H1 (cell line): ENCODE measurements around the gene MFSD6L. TPM values are rescaled to one million over a fixed set of nuclear protein-coding genes. Genes with fewer than 3 reads are reported as not detected.

Experiments
- CTCF ChIA-PET: fragments of 300-600 bp; sonication (Branson Sonifier 250); formaldehyde crosslinking; loops from one replicate; lab custom pipeline; 2021; ENCODE audit not compliant: partially characterized antibody; lab: Charles Lee
- POLR2A ChIA-PET: fragments of 300-600 bp; sonication (Branson Sonifier 250); formaldehyde crosslinking; loops from one replicate; lab custom pipeline; 2021; ENCODE audit warnings: inconsistent platforms; ENCODE audit not compliant: partially characterized antibody; lab: Charles Lee
- DNase-seq, 2 experiments: peaks; one replicate each; pipeline versions ENCODE4 v3.0.0 to v3.0.0-alpha.2; 2010 to 2022; ENCODE audit warnings: low spot score in 2 of 2, low read depth in 1 of 2, mixed read lengths in 1 of 2
- FAIRE-seq: peaks from 2 replicates; lab custom pipeline; 2011; peaks lifted over from hg19 to GRCh38; lab: Jason Lieb, UNC
- H2AFZ ChIP-seq: 2 replicates; pipeline ENCODE4 v1.8.1; 2012; ENCODE audit warnings: low read length, inconsistent platforms
- H2AK5ac ChIP-seq: 2 replicates; pipeline ENCODE4 v1.6.1; 2013; ENCODE audit warnings: low read depth, low read length
- H2BK120ac ChIP-seq: replicated peaks from 2 replicates; pipeline ENCODE3; 2013; ENCODE audit warnings: low read depth, low read length, inconsistent platforms
- H2BK12ac ChIP-seq: 2 replicates; pipeline ENCODE4 v1.6.1; 2013; ENCODE audit warnings: low read depth, low read length
- H2BK15ac ChIP-seq: 2 replicates; pipeline ENCODE4 v1.6.1; 2013; ENCODE audit warnings: low read length
- H2BK20ac ChIP-seq: 2 replicates; pipeline ENCODE4 v1.6.1; 2013; ENCODE audit warnings: low read length
- H2BK5ac ChIP-seq: 2 replicates; pipeline ENCODE4 v1.6.1; 2013; ENCODE audit warnings: low read depth, low read length
- H3K14ac ChIP-seq: 2 replicates; pipeline ENCODE4 v1.6.1; 2013; ENCODE audit warnings: inconsistent platforms; ENCODE audit not compliant: insufficient read length
- H3K18ac ChIP-seq: 2 replicates; pipeline ENCODE4 v1.6.1; 2013; ENCODE audit warnings: low read length; ENCODE audit errors: extremely low read depth
- H3K23ac ChIP-seq: 2 replicates; pipeline ENCODE4 v1.6.1; 2013; ENCODE audit warnings: inconsistent platforms; ENCODE audit not compliant: insufficient read length
- H3K23me2 ChIP-seq: 2 replicates; pipeline ENCODE4 v1.6.1; 2013; ENCODE audit warnings: low read depth, low read length
- H3K27ac ChIP-seq: 2 replicates; pipeline ENCODE4 v1.6.1; 2011; ENCODE audit warnings: low read depth, low read length, inconsistent platforms
- H3K27me3 ChIP-seq, 4 experiments: replicated peaks in 1 of 4; 1 replicate in 1 of 4; 2 replicates in 3 of 4; pipeline versions ENCODE4 v1.6.1 to v1.8.1; 2011 to 2013; ENCODE audit warnings: low read length in 3 of 4, mild to moderate bottlenecking in 3 of 4, inconsistent platforms in 2 of 4, mixed read lengths in 2 of 4, moderate library complexity in 1 of 4; ENCODE audit not compliant: control insufficient read depth in 3 of 4, insufficient read depth in 3 of 4; ENCODE audit errors: extremely low read depth in 1 of 4
- H3K36me3 ChIP-seq, 4 experiments: 2 replicates each; pipeline versions ENCODE4 v1.6.1 to v1.8.1; 2011 to 2013; ENCODE audit warnings: mild to moderate bottlenecking in 4 of 4, low read length in 3 of 4, moderate library complexity in 2 of 4, control low read depth in 1 of 4, inconsistent platforms in 1 of 4; ENCODE audit not compliant: insufficient read depth in 4 of 4, control insufficient read depth in 2 of 4
- H3K4ac ChIP-seq: replicated peaks from 2 replicates; pipeline ENCODE3; 2013; ENCODE audit warnings: low read length, low read depth, mixed read lengths, inconsistent platforms; ENCODE audit not compliant: insufficient read length
- H3K4me1 ChIP-seq, 4 experiments: replicated peaks in 1 of 4; 1 replicate in 1 of 4; 2 replicates in 3 of 4; pipeline versions ENCODE4 v1.6.1 to v1.8.1; 2011 to 2013; ENCODE audit warnings: low read length in 3 of 4, inconsistent platforms in 2 of 4, mixed read lengths in 1 of 4; ENCODE audit not compliant: insufficient read depth in 4 of 4, control insufficient read depth in 3 of 4
- H3K4me2 ChIP-seq, 2 experiments: 2 replicates each; pipeline versions ENCODE4 v1.6.1 to v1.8.1; 2011 to 2013; ENCODE audit warnings: low read depth in 2 of 2, low read length in 2 of 2, control low read depth in 1 of 2, inconsistent platforms in 1 of 2, mild to moderate bottlenecking in 1 of 2; ENCODE audit not compliant: insufficient read depth in 1 of 2
- H3K4me3 ChIP-seq, 4 experiments: fragments of 200-600, 300-600 bp in 1 of 4; sonication (generic), shearing (Covaris generic), sonication (Bioruptor Twin) in 1 of 4; 2 replicates each; pipeline versions ENCODE4 v1.5.1 to v1.8.1; 2011 to 2016; ENCODE audit warnings: low read length in 4 of 4, low read depth in 3 of 4, control low read depth in 2 of 4, inconsistent platforms in 2 of 4, mild to moderate bottlenecking in 2 of 4, mixed read lengths in 1 of 4, moderate library complexity in 1 of 4; ENCODE audit not compliant: insufficient read depth in 2 of 4; ENCODE audit errors: extremely low read depth in 1 of 4
- H3K56ac ChIP-seq: replicated peaks from 2 replicates; pipeline ENCODE3; 2013; ENCODE audit warnings: low read depth, mild to moderate bottlenecking, mixed read lengths, low read length, inconsistent platforms; ENCODE audit not compliant: insufficient read length
- H3K79me1 ChIP-seq: 2 replicates; pipeline ENCODE4 v1.6.1; 2013; ENCODE audit warnings: low read depth, low read length, control low read depth
- H3K79me2 ChIP-seq, 2 experiments: 2 replicates each; pipeline versions ENCODE4 v1.6.1 to v1.8.1; 2012 to 2013; ENCODE audit warnings: low read length in 2 of 2, mild to moderate bottlenecking in 2 of 2, inconsistent platforms in 1 of 2; ENCODE audit not compliant: insufficient read depth in 2 of 2, control insufficient read depth in 1 of 2
- H3K9ac ChIP-seq, 4 experiments: replicated peaks in 1 of 4; 1 replicate in 1 of 4; 2 replicates in 3 of 4; pipeline versions ENCODE4 v1.6.1 to v1.8.1; 2011 to 2013; ENCODE audit warnings: low read depth in 3 of 4, low read length in 3 of 4, control low read depth in 2 of 4, mild to moderate bottlenecking in 2 of 4, moderate library complexity in 2 of 4, inconsistent platforms in 1 of 4; ENCODE audit errors: extremely low read depth in 1 of 4
- H3K9me3 ChIP-seq, 2 experiments: 2 replicates each; pipeline versions ENCODE4 v1.6.1 to v1.8.1; 2012 to 2013; ENCODE audit warnings: mild to moderate bottlenecking in 2 of 2, moderate library complexity in 2 of 2, control low read depth in 1 of 2, inconsistent platforms in 1 of 2, low read depth in 1 of 2, low read length in 1 of 2, mixed read lengths in 1 of 2; ENCODE audit not compliant: insufficient read depth in 2 of 2
- H4K20me1 ChIP-seq, 2 experiments: replicated peaks in 1 of 2; 2 replicates each; pipeline versions ENCODE3 to v1.8.1; 2011 to 2013; ENCODE audit warnings: inconsistent platforms in 2 of 2, low read length in 2 of 2, mild to moderate bottlenecking in 1 of 2; ENCODE audit not compliant: insufficient read depth in 2 of 2, control insufficient read depth in 1 of 2
- H4K5ac ChIP-seq: 2 replicates; pipeline ENCODE4 v1.6.1; 2013; ENCODE audit warnings: low read length, low read depth, mixed read lengths, inconsistent platforms; ENCODE audit not compliant: insufficient read length
- H4K8ac ChIP-seq: 2 replicates; pipeline ENCODE4 v1.8.0; 2013; ENCODE audit warnings: mild to moderate bottlenecking, moderate library complexity, low read length, inconsistent platforms; ENCODE audit not compliant: insufficient read depth; ENCODE audit errors: extremely low read depth
- H4K91ac ChIP-seq: replicated peaks from 2 replicates; pipeline ENCODE3; 2013; ENCODE audit warnings: low read length, mixed read lengths, inconsistent platforms; ENCODE audit not compliant: insufficient read length
- RAD21 ChIP-seq, 2 experiments: IDR thresholded peaks in 1 of 2; conservative IDR thresholded peaks in 1 of 2; 2 replicates each; pipeline ENCODE4 v1.6.1; 2011; ENCODE audit warnings: low read depth in 2 of 2, low read length in 2 of 2, improper control_type of control experiment in 1 of 2, inconsistent platforms in 1 of 2, mild to moderate bottlenecking in 1 of 2, moderate library complexity in 1 of 2
- WGBS, 2 experiments: shearing (Covaris generic) in 1 of 2; methylation state at CpG; one replicate each; pipeline versions ENCODE4 v1.1.6 to v1.1.7; 2013 to 2015; ENCODE audit warnings: low lambda C conversion rate in 2 of 2, mixed read lengths in 2 of 2, inconsistent platforms in 1 of 2, low coverage in 1 of 2, missing lambda C conversion rate in 1 of 2; ENCODE audit not compliant: insufficient replicate concordance in 2 of 2, insufficient coverage in 1 of 2, insufficient read length in 1 of 2; ENCODE audit errors: extremely low coverage in 1 of 2, missing lambda C conversion rate in 1 of 2; 5-methylcytosine and 5-hydroxymethylcytosine counted together
- polyA plus RNA-seq, 7 experiments: library from polyadenylated mRNA; depleted of rRNA in 3 of 7; stranded (reverse) in 5 of 7; unstranded in 2 of 7; fragments of >200 nt in 5 of 7; fragments of 200-250 nt in 2 of 7; gene quantifications; 1 replicate in 5 of 7; 2 replicates in 1 of 7; 4 replicates in 1 of 7; pipeline versions ENCODE4 v1.2.1 to v1.2.3, GENCODE V29; 2011 to 2013; ENCODE audit warnings: missing spikeins in 2 of 7, mixed read lengths in 2 of 7
- total RNA-seq: library from RNA; stranded (reverse); fragmentation: NEBNext Ultra II Directional; extraction: Animal tissue kit (Norgen Biotek cat#: 25700); gene quantifications from 2 replicates; pipeline ENCODE4 v1.2.1, GENCODE V29; 2021
- TF ChIP-seq, protein P1 (sequence below), 3 experiments: IDR thresholded peaks; 1 replicate in 2 of 3; 2 replicates in 1 of 3; pipeline versions ENCODE4 v1.5.1 to v1.6.1; 2011; ENCODE audit warnings: low read length in 3 of 3, mild to moderate bottlenecking in 3 of 3, inconsistent platforms in 2 of 3, low read depth in 1 of 3, moderate library complexity in 1 of 3; ENCODE audit not compliant: insufficient read depth in 1 of 3; ENCODE audit errors: control extremely low read depth in 1 of 3
- TF ChIP-seq, protein P2 (sequence below): IDR thresholded peaks from 2 replicates; pipeline ENCODE4 v1.6.1; 2012; ENCODE audit warnings: inconsistent platforms

Gene MFSD6L
- total and polyA plus RNA-seq, 2 of the 8 experiments (the other 6 are each of a cell fraction or from before 2014, with no cell fraction given): 2.6 to 2.7 TPM

DNA sequence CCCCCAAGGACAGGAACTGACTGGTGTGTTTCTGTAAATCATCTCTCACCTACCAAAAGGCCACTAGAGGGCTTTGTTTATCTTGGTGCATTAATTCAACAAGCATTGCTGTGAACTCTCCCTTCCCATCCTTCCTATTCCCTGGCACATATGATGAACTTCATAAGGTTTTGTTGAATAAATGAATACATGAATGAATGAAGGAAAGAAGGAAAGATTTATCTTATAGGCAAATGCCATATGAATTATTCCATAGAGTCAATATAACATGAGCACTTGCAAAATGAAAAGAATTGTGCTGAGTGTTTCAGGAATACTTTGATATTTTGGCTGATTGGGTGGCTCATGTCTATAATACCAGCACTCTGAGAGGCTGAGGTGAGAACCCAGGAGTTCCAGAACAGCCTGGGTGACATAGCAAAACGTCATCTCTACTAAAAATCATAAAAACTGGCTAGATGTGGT is 45.2 kb downstream of the MFSD6L start:
- Histone ChIP-seq H2BK5ac (no peak overlapping the region), H3K9me3 (no peaks in the 10 kb centered on the region), H3K23ac (no peak overlapping the region), H3K14ac (no peak overlapping the region), H3K4me2 (no peak overlapping the region), H4K20me1 (no peaks in the 10 kb centered on the region), H4K5ac (no peak overlapping the region), H2BK120ac (no peak overlapping the region), H3K4me3 (no peak overlapping the region), H3K9ac (no peak overlapping the region), H2BK20ac (no peak overlapping the region), H2AK5ac (no peak overlapping the region), H3K4me1 (0 out of 7 replicates have a peak, but pooled peaks cover 0 to 2% (median 0%) of the 10 kb centered on the region in 4 experiments), H4K8ac (no peak overlapping the region), H2AFZ (no peak overlapping the region), H3K79me2 (no peaks in the 10 kb centered on the region), H3K18ac (no peak overlapping the region), H3K56ac (no peak overlapping the region), H3K27ac (no peak overlapping the region), H2BK12ac (no peak overlapping the region)
- ChIA-PET CTCF (interaction anchor here (0.6 to 3.3 kb wide), 8 partner anchors 14 to 74 kb away, joined by 3 to 32 read pairs (median 6); no protein-coding TSS in a partner anchor), POLR2A (no interaction called here)
- peak; percentile 32 for FAIRE-seq
- TF ChIP-seq, protein P1, sequence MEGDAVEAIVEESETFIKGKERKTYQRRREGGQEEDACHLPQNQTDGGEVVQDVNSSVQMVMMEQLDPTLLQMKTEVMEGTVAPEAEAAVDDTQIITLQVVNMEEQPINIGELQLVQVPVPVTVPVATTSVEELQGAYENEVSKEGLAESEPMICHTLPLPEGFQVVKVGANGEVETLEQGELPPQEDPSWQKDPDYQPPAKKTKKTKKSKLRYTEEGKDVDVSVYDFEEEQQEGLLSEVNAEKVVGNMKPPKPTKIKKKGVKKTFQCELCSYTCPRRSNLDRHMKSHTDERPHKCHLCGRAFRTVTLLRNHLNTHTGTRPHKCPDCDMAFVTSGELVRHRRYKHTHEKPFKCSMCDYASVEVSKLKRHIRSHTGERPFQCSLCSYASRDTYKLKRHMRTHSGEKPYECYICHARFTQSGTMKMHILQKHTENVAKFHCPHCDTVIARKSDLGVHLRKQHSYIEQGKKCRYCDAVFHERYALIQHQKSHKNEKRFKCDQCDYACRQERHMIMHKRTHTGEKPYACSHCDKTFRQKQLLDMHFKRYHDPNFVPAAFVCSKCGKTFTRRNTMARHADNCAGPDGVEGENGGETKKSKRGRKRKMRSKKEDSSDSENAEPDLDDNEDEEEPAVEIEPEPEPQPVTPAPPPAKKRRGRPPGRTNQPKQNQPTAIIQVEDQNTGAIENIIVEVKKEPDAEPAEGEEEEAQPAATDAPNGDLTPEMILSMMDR (IDR thresholded peaks at IDR 0.05; ENCODE audit: control extremely low read depth in 1 of 3, insufficient read depth in 1 of 3, low read depth in 1 of 3, low read length in 3 of 3): peak in 2 of 3 experiments; percentile 51 to 64; a peak in 2 of 4 replicates
- peak; percentile 44 to 57 for TF ChIP-seq RAD21 (IDR thresholded peaks at IDR 0.05 in 1 of 2, conservative IDR thresholded peaks at IDR 0.05 in 1 of 2; ENCODE audit: low read depth in 2 of 2, low read length in 2 of 2)
- TF ChIP-seq, protein P2, sequence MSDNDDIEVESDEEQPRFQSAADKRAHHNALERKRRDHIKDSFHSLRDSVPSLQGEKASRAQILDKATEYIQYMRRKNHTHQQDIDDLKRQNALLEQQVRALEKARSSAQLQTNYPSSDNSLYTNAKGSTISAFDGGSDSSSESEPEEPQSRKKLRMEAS: no peak
- TF ChIP-seq, all 59 proteins: peak for 2
- Histone ChIP-seq H2BK15ac (no peak overlapping the region), H3K79me1 (no peaks in the 10 kb centered on the region), H3K27me3 (no peaks in the 10 kb centered on the region), H3K4ac (no peak overlapping the region), H3K36me3 (no peaks in the 10 kb centered on the region), H4K91ac (no peak overlapping the region), H3K23me2 (no peaks in the 10 kb centered on the region)
- no peak for DNase-seq
- 50% methylated on average over 1 of the region's 1 CpG; no CpG with 5 or more reads in 1 of the 2 experiments for WGBS, 2 experiments
